Sigmoid colon (tissue), 7 donors: ENCODE results near the gene SMIM1. TPM values are rescaled to one million over a fixed set of nuclear protein-coding genes. Genes with fewer than 3 reads are reported as not detected.

Experiments
- DNase-seq: peaks from one replicate; pipeline ENCODE4 v3.0.0-alpha.2; 2019
- H3K27ac ChIP-seq, 4 donors: fragments of 200-600 bp; sonication (generic); one replicate each; pipeline ENCODE4 v1.5.1; 2016 to 2019; ENCODE audit warnings: mild to moderate bottlenecking in 1 of 4
- H3K27me3 ChIP-seq, 3 donors: fragments of 200-600 bp; sonication (generic); one replicate each; pipeline ENCODE4 v1.5.1; 2019; ENCODE audit warnings: mild to moderate bottlenecking in 1 of 3
- H3K36me3 ChIP-seq, 4 donors: fragments of 200-600 bp; sonication (generic); one replicate each; pipeline ENCODE4 v1.5.1; 2016 to 2019
- H3K4me1 ChIP-seq, 4 donors: fragments of 200-600 bp; sonication (generic); one replicate each; pipeline ENCODE4 v1.5.1; 2017 to 2019
- H3K4me3 ChIP-seq, 4 donors: fragments of 200-600 bp; sonication (generic); one replicate each; pipeline ENCODE4 v1.5.1; 2017 to 2019; ENCODE audit warnings: mild to moderate bottlenecking in 2 of 4, moderate library complexity in 1 of 4
- H3K9me3 ChIP-seq, 4 donors: fragments of 200-600 bp in 3 of 4; sonication (generic) in 3 of 4; one replicate each; pipeline versions ENCODE4 v1.5.1 to v1.6.1; 2013 to 2019
- CTCF ChIP-seq, 4 experiments: fragments of 450-650 bp in 3 of 4; fragments of 200-600 bp in 1 of 4; IDR thresholded peaks; one replicate each; pipeline ENCODE4 v1.5.1; 2016 to 2019; ENCODE audit warnings: antibody characterized with exemption in 4 of 4, mild to moderate bottlenecking in 3 of 4, moderate library complexity in 2 of 4
- EP300 ChIP-seq, 4 donors: sonication (generic); formaldehyde crosslinking; IDR thresholded peaks; one replicate each; pipeline ENCODE4 v1.6.1; 2017; ENCODE audit warnings: antibody characterized with exemption in 4 of 4
- POLR2A ChIP-seq, 2 donors: fragments of 450-650 bp; IDR thresholded peaks; one replicate each; pipeline ENCODE4 v1.6.1; 2016; ENCODE audit warnings: antibody characterized with exemption in 2 of 2, mild to moderate bottlenecking in 2 of 2, moderate library complexity in 2 of 2
- POLR2AphosphoS5 ChIP-seq, 4 donors: sonication (generic); formaldehyde crosslinking; IDR thresholded peaks; one replicate each; pipeline ENCODE4 v1.6.1; 2017; ENCODE audit warnings: antibody characterized with exemption in 4 of 4
- WGBS, 2 donors: extraction: QIAGEN DNeasy Blood & Tissue Kit; methylation state at CpG; one replicate each; pipeline ENCODE4 v1.1.7; 2013; 5-methylcytosine and 5-hydroxymethylcytosine counted together
- intact Hi-C: fragments of 100-400 bp; cut with DNase I; formaldehyde crosslinking; loops from one replicate; pipeline ENCODE4 v1.15.1; 2023
- polyA plus RNA-seq, 3 donors: library from polyadenylated mRNA; stranded (reverse); fragments of 200-250 nt; gene quantifications; one replicate each; pipeline ENCODE4 v1.2.3, GENCODE V29; 2013
- total RNA-seq, 4 donors: library from RNA; depleted of rRNA; stranded (reverse); fragments of >200 nt; gene quantifications; one replicate each; pipeline ENCODE4 v1.1.0, GENCODE V29; 2016
- donor health status: healthy with polysubstance abuse.
- donor health status: Bipolar disorder and iron deficiency.
- donor health status: healthy.

The SMIM1 gene
- total and polyA plus RNA-seq, 7 donors: 2.7 to 10.8 (median 6.8) TPM; not detected in 1

DNA sequence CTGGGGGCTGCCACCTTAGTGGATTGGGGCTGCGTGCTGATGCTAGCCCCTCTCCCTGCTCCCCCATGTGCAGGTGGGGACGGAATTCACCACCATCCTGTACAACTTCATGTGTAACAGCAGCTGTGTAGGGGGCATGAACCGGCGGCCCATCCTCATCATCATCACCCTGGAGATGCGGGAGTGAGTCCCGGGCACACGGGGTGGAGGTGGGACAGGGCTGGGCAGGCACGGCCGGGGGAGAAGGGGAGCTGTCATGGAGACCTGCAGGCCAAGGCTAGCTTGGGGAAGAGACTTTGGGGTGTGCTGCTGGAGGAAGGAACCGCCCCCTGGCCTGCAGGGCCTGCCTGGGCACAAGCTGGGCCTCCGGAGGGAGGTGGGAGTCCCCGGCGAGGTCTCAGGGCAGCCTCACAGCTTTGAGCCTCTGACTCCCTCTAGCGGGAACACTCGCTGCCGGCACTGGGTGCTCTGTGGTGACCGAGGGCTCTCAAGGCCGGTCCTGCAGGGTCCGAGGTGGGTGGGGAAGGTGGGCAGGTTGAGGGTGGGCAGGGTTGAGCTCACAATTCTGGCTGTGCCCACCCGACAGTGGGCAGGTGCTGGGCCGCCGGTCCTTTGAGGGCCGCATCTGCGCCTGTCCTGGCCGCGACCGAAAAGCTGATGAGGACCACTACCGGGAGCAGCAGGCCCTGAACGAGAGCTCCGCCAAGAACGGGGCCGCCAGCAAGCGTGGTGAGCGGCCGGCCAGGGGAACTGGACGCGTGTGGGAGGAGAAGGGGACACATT is 45.3 kb upstream of the SMIM1 start:
- intact Hi-C loops: no loop called here
- no peaks in the 10 kb centered on the region for H3K9me3 ChIP-seq
- H3K27ac ChIP-seq: no peak overlapping the region
- no peaks in the 10 kb centered on the region for H3K4me1 ChIP-seq
- H3K36me3 ChIP-seq: no peaks in the 10 kb centered on the region
- peaks cover 6 to 76% (median 43%) of the 10 kb centered on the region in 3 donors for H3K27me3 ChIP-seq
- 53 to 55% methylated on average over 37 of the region's 37 CpGs for WGBS, 2 donors
- no peak for TF ChIP-seq EP300 (IDR thresholded peaks at IDR 0.05)
- no peak for TF ChIP-seq POLR2AphosphoS5 (IDR thresholded peaks at IDR 0.05)
- no peak for TF ChIP-seq CTCF (IDR thresholded peaks at IDR 0.05)
- no peak for TF ChIP-seq POLR2A (IDR thresholded peaks at IDR 0.05)
- no peak overlapping the region for H3K4me3 ChIP-seq
- no peak for DNase-seq

- no peaks in the 10 kb centered on the region for H3K36me3 ChIP-seq
- H3K27ac ChIP-seq: no peak overlapping the region
- no peak for DNase-seq
- no peaks in the 10 kb centered on the region for H3K9me3 ChIP-seq
- WGBS, 2 donors: 54 to 78% methylated on average over 31 of the region's 31 CpGs
- intact Hi-C loops: no loop called here
- H3K4me1 ChIP-seq: peaks cover 0 to 7% (median 1%) of the 10 kb centered on the region in 4 donors
- no peak overlapping the region for H3K4me3 ChIP-seq
- TF ChIP-seq POLR2A (IDR thresholded peaks at IDR 0.05): no peak
- no peak for TF ChIP-seq POLR2AphosphoS5 (IDR thresholded peaks at IDR 0.05)
- no peak for TF ChIP-seq CTCF (IDR thresholded peaks at IDR 0.05)
- no peak for TF ChIP-seq EP300 (IDR thresholded peaks at IDR 0.05)
- H3K27me3 ChIP-seq: peaks cover 9 to 84% (median 47%) of the 10 kb centered on the region in 3 donors
These were observed 44.4 kb upstream of the SMIM1 start for GRCh38 chr1:3727825-3728776.

GRCh38 chr1:3729594-3730542 is 42.7 kb upstream of the SMIM1 start:
- no peak overlapping the region for H3K4me3 ChIP-seq
- H3K9me3 ChIP-seq: no peaks in the 10 kb centered on the region
- H3K4me1 ChIP-seq: peaks cover 0 to 8% (median 1%) of the 10 kb centered on the region in 4 donors
- H3K36me3 ChIP-seq: peaks cover 0 to 5% (median 0%) of the 10 kb centered on the region in 4 donors
- intact Hi-C loops: no loop called here
- 75 to 80% methylated on average over 32 of the region's 32 CpGs for WGBS, 2 donors
- DNase-seq: no peak
- TF ChIP-seq CTCF (IDR thresholded peaks at IDR 0.05) (no peak), EP300 (IDR thresholded peaks at IDR 0.05) (no peak), POLR2AphosphoS5 (IDR thresholded peaks at IDR 0.05) (no peak)
- peaks cover 9 to 72% (median 38%) of the 10 kb centered on the region in 3 donors for H3K27me3 ChIP-seq
- no peak overlapping the region for H3K27ac ChIP-seq

DNA sequence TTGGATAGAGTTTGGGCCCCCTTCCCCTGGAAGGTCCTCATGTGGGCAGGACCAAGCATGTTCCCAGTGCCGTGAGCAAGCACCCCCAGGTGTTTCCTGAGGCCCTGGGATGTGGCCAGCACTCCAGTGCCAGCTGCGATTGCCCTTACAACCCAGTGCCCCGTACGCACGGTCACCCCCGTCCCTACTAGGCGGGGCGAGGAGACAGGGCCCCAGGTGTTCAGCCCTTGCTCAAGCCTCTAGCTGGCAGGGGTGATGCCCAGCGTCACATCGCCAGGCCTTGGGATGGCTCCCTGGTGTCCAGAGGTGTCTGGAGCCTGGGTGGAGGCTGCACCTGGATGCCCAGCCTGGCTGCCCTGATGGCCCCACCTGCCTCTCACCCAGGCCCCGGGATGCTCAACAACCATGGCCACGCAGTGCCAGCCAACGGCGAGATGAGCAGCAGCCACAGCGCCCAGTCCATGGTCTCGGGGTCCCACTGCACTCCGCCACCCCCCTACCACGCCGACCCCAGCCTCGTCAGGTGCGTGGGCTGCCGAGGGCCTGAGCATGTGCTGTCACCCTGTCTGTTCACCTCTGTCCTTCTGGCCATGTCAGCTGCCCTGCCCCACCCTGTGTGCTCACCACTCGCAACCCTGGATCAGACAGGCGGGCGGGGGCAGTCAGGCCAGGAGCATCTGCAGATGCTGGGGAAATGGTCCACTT is 41.9 kb upstream of the SMIM1 start:
- 63 to 75% methylated on average over 25 of the region's 25 CpGs for WGBS, 2 donors
- Histone ChIP-seq H3K27ac (no peak overlapping the region), H3K4me3 (no peak overlapping the region), H3K36me3 (peaks cover 0 to 13% (median 0%) of the 10 kb centered on the region in 4 donors), H3K4me1 (peaks cover 0 to 8% (median 1%) of the 10 kb centered on the region in 4 donors), H3K27me3 (peaks cover 9 to 65% (median 32%) of the 10 kb centered on the region in 3 donors), H3K9me3 (no peaks in the 10 kb centered on the region)
- intact Hi-C loops: no loop called here
- TF ChIP-seq POLR2A (IDR thresholded peaks at IDR 0.05) (no peak), POLR2AphosphoS5 (IDR thresholded peaks at IDR 0.05) (no peak)
- no peak for DNase-seq
